HG02588 (cell line): ENCODE measurements around the gene ZNF575.

Experiments
- ATAC-seq: cut with Tn5 transposase; IDR thresholded peaks from one replicate; pipeline ENCODE4 v1.9.1; 2021; ENCODE audit warnings: mild to moderate bottlenecking, moderate library complexity; ENCODE audit not compliant: unreplicated experiment

Gene ZNF575

DNA sequence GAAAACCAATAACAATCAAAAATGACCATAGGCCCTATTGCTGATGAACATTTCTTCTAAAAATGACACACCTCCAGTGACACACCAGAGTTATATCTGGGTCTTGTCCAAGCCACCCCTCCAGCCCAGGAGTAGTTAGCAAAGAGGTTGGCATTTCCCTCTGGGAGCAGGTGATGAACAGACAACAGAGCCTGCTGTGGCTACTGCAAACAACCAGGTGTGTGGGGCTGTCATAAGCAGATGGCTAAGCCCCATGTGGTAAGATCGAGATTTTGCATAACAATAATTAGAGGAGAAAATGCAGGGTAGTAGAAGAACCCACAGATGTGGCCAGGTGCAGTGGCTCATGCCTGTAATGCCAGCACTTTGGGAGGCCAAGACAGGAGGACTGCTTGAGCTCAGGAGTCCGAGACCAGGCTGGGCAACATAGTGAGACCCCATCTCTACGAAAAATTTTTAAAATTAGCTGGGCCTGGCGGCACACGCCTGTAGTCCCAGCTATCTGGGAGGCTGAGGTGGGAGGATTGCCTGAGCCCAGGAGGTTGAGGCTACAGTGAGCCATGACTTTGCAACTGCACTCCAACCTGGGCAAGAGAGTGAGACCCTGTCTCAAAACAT, 37.3 kb downstream of the ZNF575 start:
- ATAC-seq: no peak

DNA sequence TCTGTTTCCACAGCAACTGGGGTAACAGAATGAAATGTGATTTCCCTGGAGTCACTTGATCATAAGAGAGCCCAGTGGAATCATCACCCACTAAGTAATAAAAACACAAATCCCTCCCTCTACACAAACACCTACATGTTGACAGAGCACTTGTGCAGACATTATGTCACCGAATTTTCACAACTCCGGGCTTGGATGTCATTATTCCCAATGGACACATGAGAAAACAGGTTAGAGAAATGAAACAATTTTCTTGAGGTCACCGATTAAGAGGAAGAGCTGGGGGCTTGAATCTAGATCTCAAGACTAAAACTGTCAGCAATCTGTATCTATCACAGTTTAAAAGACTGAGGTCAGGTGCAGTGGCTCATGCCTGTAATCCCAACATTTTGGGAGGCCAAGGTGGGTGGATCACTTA, 39.2 kb downstream of the ZNF575 start:
- ATAC-seq: no peak

DNA sequence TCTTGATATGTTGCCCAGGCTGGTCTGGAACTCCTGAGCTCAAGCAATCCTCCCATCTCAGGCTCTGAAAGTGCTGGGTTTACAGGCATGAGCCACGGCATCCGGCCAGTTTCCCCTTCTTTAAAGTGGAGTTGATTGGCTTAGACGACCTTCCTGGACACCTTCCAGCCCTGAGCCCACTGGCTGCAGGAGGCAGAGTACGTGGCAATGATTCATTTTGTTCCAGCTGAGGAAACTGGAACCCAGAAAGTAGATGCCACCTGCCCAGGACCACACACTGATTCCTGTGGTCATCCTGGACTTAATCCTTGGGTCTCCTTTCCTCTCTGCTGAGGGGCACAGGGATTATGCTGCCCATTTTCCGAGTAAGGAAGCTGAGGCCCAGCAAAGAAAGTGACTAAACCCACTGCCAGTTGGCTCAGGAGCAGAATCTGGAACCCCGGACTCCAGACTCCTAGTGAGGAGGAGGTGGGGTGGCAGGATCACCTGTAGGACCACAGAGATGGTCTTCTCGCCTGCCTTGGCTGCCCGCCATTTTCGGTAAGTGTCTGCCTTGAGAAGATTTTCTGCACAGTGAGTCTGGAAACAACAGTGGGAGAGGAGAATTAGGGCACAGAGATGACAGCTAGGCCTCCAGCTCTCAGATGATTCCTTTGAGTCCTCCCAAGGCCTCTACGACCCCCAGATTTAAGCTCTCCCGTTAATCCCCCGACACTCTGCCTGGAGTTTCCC, 41.6 kb downstream of the ZNF575 start:
- ATAC-seq: no peak

DNA sequence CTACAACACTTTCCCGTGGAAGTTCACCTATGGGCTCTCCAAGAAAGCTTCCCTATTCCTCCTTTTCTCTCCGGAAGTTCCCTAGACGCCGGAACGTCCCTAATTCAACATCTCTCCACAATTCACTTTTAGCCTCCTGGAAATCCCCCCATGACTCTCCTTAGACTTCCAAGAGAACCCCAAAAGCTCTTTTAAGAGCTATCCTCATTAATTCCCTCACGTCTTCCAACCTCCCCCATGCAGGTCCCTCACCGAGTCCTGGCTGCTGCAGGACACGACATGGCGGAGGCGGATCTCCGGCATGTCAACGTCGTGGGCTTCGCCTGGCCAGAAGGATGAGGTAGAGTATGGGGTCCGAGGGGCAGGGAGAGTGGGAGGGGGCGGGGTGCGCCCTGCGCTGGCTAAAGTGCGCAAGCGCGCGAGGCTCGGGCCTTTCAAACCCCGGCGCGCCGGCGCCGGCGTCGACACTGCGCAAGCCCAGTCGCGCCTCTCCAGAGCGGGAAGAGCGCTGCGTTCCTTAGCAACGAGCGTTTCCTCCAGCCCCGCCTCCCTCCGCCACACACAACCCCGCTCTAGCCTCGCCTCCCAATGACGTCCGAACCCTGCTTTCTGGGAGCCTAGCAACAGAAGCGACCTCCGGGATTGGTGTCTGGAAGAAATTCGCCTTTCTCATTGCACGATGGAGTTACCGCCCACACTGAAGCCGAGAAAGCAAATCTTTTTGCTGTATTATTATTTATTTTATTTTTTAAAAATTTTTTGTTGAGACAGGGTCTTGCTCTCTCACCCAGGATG, 42.4 kb downstream of the ZNF575 start, which contains the start of the genes PINLYP and XRCC1:
Gene PINLYP (plus strand): TSS at position 646 of the 795 bp plus-strand sequence. CDS start 1,391 bp downstream, outside the sequence.
Gene XRCC1 (minus strand): TSS at position 372 of the 795 bp plus-strand sequence. CDS start 69 bp downstream, at position 303.
- ATAC-seq: peak; percentile 94

DNA sequence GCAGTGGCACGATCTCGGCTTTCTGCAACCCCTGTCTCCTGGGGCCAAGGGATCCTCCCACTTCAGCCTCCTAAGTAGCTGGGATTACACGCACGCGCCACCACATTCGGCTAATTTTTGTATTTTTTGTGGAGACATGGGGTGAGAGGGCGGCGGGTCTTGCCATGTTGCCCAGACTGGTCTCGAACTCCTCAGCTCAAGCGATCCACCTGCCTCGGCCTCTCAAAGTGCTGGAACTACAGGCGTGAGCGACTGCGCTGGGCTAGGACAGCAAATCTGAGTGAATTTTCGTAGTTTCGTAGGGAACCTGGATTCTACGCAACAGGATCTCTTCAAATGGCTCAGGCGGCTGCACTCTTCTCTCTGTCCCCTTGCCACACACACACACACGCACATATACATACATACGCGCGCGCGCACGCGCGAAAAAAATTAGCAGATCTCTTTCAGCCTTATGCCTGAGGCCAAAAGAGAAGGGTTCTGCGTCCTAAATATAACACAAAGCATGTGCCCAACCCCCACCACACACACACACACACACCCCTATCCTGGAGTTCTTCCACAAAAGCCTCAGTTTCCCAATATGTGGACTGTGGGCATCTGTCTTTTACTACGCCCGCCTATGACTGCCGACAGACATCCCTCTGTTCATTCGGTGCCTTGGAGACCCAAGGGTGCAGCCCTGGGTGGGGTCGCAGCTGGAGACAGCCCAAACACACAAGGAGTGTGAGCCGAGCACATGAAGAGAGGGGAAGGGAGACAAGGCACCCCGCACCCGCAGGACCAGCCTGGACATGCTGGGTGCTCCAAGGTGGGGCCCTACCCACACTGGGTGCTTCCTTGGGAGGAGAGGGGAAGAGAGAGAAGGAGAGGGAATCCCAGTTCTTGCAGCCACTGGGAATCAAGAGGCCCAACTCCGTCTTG, 43.2 kb downstream of the ZNF575 start:
- ATAC-seq: no peak

DNA sequence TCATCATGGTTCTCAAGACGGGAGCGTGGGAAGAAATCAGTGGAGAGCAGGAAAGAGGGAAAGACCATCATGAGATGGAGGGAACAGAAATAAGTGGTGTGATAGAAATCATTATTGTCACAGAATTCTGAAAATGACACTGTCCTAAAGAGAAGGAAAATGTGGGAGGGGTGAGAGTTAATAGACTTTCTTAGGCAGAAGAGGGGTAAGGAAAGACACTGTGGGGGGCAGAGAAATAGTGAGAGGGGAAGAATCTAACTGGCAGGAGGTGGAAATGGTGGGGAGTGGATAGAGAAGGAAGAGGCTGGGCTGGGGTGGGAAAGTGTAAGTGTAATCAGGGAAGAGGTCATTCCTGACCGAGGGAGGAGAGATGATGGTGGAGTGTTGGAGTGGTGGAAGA, 45.8 kb downstream of the ZNF575 start:
- no peak for ATAC-seq

DNA sequence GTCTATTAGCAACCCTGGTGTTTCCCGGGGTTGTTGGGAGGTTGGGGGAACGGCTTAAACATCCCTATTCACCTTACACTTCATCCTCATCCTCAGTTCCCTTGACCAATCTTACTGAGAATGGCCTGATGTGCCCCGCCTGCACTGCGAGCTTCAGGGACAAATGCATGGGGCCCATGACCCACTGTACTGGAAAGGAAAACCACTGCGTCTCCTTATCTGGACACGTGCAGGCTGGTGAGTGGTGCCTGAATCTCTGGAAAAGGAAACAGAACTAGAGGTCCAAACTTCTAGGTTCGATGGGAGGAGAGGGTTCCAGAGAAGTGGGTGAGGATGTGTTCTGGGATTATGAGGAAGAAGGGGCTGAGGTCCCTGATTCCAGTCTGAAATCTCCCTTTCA, 48.5 kb downstream of the ZNF575 start:
- ATAC-seq: no peak

DNA sequence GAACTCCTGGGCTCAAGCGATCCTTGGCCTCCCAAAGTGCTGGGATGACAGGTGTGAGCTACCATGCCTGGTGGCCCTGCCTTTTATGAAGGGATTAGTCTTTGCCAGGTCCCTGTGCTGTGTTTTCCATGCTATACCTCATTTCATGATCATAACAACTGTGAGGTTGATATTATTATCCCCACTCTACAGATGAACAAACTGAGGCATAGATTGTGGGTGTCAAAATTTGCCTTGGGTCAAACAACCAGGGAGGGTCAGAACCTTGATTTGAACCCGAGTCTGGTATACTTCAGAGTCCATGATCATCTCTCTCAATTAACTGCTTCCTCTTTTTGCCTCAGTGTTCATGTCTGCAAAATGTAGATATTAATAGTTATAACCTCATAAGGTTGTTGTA, 49.5 kb downstream of the ZNF575 start:
- ATAC-seq: no peak

DNA sequence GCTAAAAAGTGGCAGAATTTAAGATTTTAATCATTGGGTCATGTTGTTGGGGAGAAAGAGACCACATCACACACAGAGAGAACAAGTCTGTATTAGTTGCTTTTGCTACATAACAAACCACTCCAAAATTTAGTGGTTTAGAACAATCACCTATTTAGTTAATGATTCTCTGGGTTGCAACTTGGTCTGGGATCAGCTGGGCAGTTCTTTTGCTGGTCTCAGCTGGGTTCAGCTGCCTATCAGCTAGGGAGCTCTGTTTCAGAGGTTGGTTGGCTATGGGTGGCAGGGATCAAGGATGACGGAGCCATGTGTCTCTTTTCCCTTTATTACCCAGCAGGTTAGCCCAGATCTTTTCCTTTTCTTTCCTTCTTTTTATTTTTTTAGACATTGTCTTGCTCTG, 51.5 kb downstream of the ZNF575 start:
- no peak for ATAC-seq
